GM12874 (cell line): ENCODE data around the gene COL6A2.

ENCODE experiments used
- TF ChIP-seq, protein P1 (sequence below): IDR thresholded peaks from 2 replicates; pipeline ENCODE4 v1.5.1; 2011; ENCODE audit warnings: low read depth, mild to moderate bottlenecking, control low read depth, low read length, moderate library complexity; ENCODE audit not compliant: insufficient read depth

Gene COL6A2

DNA sequence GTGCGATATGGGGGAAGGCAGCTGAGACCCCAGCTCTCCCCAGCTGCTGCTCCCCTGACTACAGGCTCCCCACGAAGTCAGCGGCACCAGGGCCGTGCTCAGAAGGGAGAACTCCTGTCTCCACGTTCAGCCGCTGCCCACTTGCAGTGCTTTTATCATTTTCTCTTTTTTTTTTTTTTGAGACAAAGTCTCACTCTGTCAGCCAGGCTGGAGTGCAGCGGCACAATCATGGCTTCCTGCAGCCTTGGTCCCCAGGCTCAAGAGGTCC lies 58.4 kb downstream of the COL6A2 start:
- TF ChIP-seq, protein P1, sequence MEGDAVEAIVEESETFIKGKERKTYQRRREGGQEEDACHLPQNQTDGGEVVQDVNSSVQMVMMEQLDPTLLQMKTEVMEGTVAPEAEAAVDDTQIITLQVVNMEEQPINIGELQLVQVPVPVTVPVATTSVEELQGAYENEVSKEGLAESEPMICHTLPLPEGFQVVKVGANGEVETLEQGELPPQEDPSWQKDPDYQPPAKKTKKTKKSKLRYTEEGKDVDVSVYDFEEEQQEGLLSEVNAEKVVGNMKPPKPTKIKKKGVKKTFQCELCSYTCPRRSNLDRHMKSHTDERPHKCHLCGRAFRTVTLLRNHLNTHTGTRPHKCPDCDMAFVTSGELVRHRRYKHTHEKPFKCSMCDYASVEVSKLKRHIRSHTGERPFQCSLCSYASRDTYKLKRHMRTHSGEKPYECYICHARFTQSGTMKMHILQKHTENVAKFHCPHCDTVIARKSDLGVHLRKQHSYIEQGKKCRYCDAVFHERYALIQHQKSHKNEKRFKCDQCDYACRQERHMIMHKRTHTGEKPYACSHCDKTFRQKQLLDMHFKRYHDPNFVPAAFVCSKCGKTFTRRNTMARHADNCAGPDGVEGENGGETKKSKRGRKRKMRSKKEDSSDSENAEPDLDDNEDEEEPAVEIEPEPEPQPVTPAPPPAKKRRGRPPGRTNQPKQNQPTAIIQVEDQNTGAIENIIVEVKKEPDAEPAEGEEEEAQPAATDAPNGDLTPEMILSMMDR = no peak

DNA sequence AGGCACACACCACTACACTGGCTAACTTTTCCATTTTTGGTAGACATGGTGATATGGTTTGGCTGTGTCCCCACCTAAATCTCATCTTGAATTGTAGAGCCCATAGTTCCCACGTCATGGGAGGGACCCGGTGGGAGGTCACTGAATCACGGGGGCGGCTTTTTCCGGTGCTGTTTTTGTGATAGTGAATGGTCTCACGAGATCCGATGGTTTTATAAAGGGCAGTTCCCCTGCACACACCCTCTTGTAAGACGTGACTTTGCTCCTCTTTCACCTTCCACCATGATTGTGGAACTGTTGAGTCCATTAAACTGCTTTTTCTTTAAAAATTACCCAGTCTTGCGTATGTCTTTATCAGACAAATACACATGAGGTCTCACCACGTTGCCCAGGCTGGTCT lies 58.8 kb downstream of the COL6A2 start:
- TF ChIP-seq, protein P1 = no peak

DNA sequence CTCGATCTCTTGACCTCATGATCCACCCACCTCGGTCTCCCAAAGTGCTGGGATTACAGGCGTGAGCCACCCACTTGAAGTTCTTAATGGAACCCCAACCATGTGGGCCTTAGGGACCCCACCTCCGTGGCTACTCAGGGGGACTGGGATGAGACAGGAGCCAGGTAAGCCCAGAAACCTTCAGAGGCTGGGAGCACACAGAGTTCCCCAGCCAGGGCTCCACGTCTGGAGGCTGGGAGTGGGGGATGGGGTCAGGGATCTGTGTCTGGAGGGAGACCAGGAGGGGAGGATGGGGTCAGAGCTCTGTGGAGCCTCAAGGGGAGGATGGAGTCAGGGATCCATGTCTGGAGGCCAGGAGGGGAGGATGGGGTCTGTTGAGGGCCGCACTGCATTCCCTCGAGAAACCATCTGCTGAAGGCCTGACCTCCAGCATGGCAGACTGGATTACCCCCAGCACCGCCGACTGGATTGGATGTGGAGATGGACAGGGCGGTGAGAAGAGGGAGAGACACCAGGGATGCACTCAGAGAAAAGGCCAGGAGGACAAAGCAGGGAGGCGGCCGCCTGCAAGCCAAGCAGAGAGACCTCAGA lies 59.6 kb downstream of the COL6A2 start:
- TF ChIP-seq, protein P1 = no peak

DNA sequence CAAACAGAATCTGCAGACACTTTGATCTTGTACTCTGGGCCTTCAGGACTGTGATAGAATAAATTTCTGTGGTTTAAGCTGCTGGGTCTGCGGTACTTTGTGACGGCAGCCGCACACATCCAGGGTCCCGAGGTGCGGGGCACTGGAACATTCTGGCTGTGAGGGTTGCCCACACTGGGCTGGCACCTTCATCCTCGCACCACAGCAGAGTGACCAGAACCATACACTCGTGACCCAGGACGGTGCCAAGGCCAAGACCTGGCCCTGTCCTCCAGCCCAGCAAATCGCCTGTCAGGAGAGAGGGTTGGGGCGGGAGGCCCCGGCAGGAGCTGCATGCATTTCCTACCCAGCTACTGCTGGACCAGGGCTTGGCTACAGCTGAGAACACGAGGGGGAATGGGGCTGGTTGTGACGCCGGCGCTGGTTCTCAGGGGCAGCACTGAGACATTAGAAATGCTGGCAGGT lies 60.1 kb downstream of the COL6A2 start:
- TF ChIP-seq, protein P1 = no peak

DNA sequence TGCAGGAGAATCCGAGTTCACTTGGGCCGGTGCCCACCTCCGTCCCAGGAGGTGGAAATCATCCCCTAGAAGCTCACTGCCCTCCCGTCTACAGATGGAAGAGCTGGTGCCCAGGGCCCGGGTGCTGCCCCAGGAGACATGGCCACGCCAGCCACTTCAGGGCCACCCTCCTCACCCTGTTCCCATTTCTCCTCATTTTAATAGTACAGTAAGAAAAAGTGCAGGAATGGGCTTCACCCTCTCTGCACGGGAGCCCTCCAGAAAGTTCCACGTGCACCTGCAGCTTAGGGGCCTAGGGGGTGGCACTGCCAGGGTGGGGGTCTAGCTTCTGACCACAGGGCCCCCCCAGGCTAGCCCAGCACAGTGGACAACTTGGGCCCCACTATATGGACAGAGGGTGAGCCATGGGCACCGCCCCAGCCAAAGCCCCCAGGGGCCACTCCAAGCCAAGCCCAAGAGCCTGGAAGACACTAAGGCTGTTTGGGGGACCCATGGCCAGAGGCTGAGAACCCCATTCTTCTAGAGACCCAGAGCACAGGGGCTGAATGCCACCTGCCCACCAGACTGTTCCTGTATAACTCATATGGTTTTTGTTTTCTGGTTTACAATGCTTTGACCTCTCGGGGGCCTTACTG lies 60.9 kb downstream of the COL6A2 start:
- TF ChIP-seq, protein P1 = no peak

DNA sequence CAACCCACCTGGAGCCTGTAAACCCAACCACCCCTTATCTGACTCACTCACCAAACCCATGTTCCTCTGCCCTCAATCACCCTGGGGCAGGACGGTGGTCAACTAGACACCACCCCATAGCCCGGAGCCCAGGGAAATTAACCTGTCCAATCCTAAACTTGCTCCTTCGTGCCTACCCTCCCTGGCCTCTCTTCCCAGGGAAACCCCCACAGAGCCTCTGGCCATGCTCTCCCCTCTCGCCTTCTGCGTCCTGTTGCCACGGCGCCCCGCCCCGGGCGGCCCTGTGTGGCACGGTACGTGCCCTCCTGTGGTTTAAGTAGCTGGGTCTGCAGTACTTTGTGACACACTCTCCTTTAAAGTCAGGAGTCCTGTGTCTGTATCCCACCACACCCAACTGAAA lies 61.5 kb downstream of the COL6A2 start:
- TF ChIP-seq, protein P1 = no peak

DNA sequence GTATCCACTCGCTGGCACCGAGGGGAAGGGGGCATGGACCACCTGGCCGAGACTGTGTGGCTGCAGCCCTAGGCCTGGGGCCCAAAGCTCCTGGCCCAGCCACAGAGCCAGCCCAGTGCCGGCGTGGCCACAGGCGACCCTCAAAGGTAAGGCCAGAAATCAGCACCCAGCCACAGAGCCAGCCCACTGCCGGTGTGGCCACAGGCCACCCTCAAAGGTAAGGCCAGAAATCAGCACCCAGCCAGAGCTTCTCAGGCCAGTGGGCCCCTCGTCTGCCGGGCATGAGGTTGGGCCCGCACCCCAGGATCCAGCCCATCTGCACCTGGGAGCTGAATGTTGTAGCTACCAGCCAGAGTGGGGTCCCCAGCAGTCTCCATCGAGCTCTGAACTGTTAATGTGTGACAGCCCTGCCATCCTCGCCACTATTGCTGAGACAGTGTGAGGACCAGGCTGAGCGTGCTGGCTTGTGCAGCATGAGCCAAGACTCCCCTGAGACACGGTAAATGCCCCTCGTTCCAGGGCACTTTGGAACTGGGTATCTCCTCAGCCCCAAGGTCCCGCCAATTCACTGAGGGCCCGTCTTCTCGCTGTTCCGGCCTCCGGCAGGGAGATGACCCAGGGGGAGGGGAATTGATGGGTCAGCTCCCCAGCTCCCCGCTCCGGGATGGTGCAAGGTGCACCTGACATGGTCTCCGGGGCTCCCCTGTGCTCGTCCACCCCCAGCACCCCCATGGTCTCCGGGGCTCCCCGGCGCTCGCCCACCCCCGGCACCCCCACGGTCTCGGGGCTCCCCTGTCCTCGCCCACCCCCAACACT lies 62.1 kb downstream of the COL6A2 start:
- TF ChIP-seq, protein P1 = no peak
